A673 (cell line): ENCODE measurements around the gene UNKL. TPM values are rescaled to one million over a fixed set of nuclear protein-coding genes. Genes with fewer than 3 reads are reported as not detected.

Source experiments
- BruUV-seq: library from RNA; stranded (reverse); fragments of 400-500 nt; replicated peaks from 2 replicates; lab custom pipeline; 2021; lab: Mats Ljungman, UMichigan
- CTCF ChIA-PET: fragments of 300-600 bp; sonication (Branson Sonifier 250); formaldehyde crosslinking; loops from one replicate; lab custom pipeline; 2022; ENCODE audit warnings: antibody characterized with exemption; lab: Charles Lee
- POLR2A ChIA-PET: fragments of 300-600 bp; sonication (Branson Sonifier 250); formaldehyde crosslinking; loops from one replicate; lab custom pipeline; 2022; ENCODE audit warnings: antibody characterized with exemption; ENCODE audit not compliant: low non-redundant PET; lab: Charles Lee
- DNase-seq: peaks from one replicate; pipeline ENCODE4 v3.0.0-alpha.2; 2015; ENCODE audit warnings: low spot score
- H3K27ac ChIP-seq: fragments of 200-600 bp; sonication (generic); 2 replicates; pipeline ENCODE4 v1.5.1; 2016; ENCODE audit warnings: mixed run types, low read depth, mild to moderate bottlenecking, mixed read lengths, antibody characterized with exemption, low read length; ENCODE audit not compliant: poor library complexity, severe bottlenecking
- H3K27me3 ChIP-seq: fragments of 200-600 bp; sonication (generic); replicated peaks from 2 replicates; pipeline ENCODE4 v1.6.1; 2017; ENCODE audit warnings: mixed run types, low read depth, mild to moderate bottlenecking, mixed read lengths, antibody characterized with exemption, low read length; ENCODE audit not compliant: insufficient read depth, poor library complexity
- H3K36me3 ChIP-seq: fragments of 200-600 bp; sonication (generic); 2 replicates; pipeline ENCODE4 v1.6.1; 2016; ENCODE audit warnings: mixed run types, mild to moderate bottlenecking, mixed read lengths, antibody characterized with exemption, low read length; ENCODE audit not compliant: insufficient read depth, poor library complexity, severe bottlenecking
- H3K4me1 ChIP-seq: fragments of 200-600 bp; sonication (generic); 2 replicates; pipeline ENCODE4 v1.6.1; 2017; ENCODE audit warnings: mixed run types, mild to moderate bottlenecking, mixed read lengths, antibody characterized with exemption, low read length; ENCODE audit not compliant: insufficient read depth, poor library complexity, severe bottlenecking
- H3K4me3 ChIP-seq: fragments of 200-600 bp; sonication (generic); 2 replicates; pipeline ENCODE4 v1.5.1; 2016; ENCODE audit warnings: low read depth, mixed run types, mild to moderate bottlenecking, mixed read lengths, low read length; ENCODE audit not compliant: poor library complexity, severe bottlenecking
- H3K9me3 ChIP-seq: fragments of 200-600 bp; sonication (generic); 2 replicates; pipeline ENCODE4 v1.6.1; 2016; ENCODE audit warnings: mixed run types, low read depth, mild to moderate bottlenecking, mixed read lengths, antibody characterized with exemption, low read length; ENCODE audit not compliant: poor library complexity, severe bottlenecking
- EZH2 ChIP-seq: fragments of 200-600 bp; sonication (generic); IDR thresholded peaks from 2 replicates; pipeline ENCODE4 v1.6.1; 2017; ENCODE audit warnings: borderline replicate concordance, low read depth, mild to moderate bottlenecking, mixed read lengths, antibody characterized with exemption, low read length; ENCODE audit not compliant: poor library complexity, severe bottlenecking
- intact Hi-C: fragments of 100-400 bp; cut with micrococcal nuclease; formaldehyde crosslinking; loops from one replicate; pipeline ENCODE4 v1.10.0; 2022; ENCODE audit not compliant: unreplicated experiment
- total RNA-seq: library from RNA; stranded (reverse); gene quantifications from 2 replicates; pipeline ENCODE4 v1.2.3, GENCODE V29; 2021
- TF ChIP-seq, protein P1 (sequence below): fragments of 300-800, 200-600 bp; sonication (generic); conservative IDR thresholded peaks from 2 replicates; pipeline ENCODE4 v1.5.1; 2017; ENCODE audit warnings: low read depth, mild to moderate bottlenecking, antibody characterized with exemption, low read length, moderate library complexity, mixed read lengths

UNKL gene
- total RNA-seq, 1 experiment from 2014 or later, result 88.5 TPM

DNA sequence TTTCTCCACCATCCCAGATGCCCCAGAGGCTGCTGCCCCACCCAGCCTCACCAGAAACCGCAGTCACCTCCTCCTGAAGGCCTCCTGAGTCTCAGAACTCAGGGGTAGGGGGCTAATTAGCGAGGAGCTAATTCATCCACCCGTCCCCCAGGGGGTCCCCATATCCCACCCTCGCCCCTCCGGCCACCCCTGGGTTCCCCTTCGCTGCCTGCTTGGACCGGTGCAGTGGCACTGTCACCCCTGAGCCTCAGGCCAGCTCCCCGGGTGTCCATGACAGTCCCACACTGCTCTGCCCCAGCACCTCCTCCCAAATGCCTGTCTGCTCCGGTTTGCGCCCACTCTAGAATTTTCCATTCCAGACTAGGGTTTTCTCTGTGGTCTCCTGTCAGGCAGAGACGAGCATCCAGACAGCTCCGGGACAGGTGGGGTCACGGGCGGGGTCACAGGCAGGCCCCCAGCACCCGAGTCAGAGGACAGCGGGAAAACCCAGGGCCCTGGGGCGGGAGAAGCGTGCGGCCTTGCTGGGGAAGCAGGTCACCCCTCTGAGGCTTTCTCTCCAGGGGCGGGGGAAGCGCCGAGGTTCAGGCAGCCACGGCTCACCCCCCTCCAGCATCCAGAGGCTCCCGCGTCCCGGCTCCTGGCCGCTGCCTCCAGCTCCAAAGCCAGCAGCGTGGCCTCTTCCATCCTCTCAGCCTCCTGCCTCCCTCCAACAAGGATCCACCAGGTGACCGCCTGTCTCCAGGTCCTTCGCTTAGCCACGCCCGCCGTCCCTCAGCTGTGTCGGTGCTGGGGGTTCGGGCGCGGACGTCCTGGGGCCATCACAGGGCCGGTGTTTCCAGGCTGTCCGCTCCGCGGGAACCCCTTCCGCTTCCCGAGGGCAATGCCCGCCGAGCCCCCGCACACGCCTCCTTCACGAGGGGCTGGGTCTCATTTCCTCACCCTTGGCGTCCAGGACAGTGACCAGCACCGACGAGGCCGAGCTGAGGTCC is 13.3 kb upstream of the UNKL start:
- no TSS peak for BruUV-seq
- H3K4me3 ChIP-seq, result no peak overlapping the region
- CTCF ChIA-PET, result no interaction called here
- no peak for DNase-seq
- TF ChIP-seq, protein P1, sequence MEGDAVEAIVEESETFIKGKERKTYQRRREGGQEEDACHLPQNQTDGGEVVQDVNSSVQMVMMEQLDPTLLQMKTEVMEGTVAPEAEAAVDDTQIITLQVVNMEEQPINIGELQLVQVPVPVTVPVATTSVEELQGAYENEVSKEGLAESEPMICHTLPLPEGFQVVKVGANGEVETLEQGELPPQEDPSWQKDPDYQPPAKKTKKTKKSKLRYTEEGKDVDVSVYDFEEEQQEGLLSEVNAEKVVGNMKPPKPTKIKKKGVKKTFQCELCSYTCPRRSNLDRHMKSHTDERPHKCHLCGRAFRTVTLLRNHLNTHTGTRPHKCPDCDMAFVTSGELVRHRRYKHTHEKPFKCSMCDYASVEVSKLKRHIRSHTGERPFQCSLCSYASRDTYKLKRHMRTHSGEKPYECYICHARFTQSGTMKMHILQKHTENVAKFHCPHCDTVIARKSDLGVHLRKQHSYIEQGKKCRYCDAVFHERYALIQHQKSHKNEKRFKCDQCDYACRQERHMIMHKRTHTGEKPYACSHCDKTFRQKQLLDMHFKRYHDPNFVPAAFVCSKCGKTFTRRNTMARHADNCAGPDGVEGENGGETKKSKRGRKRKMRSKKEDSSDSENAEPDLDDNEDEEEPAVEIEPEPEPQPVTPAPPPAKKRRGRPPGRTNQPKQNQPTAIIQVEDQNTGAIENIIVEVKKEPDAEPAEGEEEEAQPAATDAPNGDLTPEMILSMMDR, result no peak
- no peak for TF ChIP-seq EZH2
- H3K27ac ChIP-seq, result no peak overlapping the region
- no peaks in the 10 kb centered on the region for H3K36me3 ChIP-seq
- H3K27me3 ChIP-seq, result peaks cover 10% of the 10 kb centered on the region
- peaks cover 10% of the 10 kb centered on the region for H3K4me1 ChIP-seq
- H3K9me3 ChIP-seq, result no peaks in the 10 kb centered on the region
- POLR2A ChIA-PET, result interaction anchor here (0.6 kb wide), 1 partner anchor 32 kb away, joined by 13 read pairs; no protein-coding TSS in a partner anchor
- intact Hi-C loops, result no loop called here

DNA sequence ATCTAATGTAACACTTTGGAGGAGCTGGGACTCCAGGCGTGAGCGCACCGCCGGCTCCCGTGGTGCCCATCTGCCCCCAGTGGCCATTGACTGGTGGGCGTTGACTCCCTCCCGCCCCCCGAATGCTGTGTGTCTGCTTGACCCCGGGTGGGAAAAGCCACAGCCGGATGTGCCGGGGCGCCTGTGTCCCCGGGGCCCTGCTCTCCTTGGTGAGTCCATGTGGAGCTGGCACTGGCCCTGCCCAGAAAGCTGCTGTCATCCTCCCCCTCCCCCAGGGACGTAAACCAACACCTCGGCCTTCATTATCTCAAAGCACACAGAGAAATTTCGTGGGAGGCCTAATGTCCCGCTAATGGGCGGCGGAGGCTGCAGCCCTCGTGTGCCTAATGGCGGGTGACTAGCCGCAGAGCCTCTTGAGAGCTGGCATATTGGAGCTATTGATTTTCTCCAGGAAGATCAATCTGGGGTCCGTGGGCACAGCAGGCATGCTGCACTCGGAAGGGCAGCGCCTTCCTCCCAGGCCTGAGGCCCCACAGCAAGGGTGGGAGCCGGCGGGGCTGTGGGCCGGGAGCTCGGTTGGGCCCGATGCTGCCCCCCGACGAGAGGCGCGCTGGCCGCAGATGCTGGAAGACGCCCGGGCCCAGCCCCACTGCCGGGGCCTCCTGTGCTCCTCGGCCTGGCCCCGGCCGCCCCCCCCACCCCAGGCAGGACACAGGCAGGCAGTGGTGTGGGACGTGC is 12.4 kb upstream of the UNKL start:
- ChIA-PET POLR2A (interaction anchor here (0.6 kb wide), 1 partner anchor 33 kb away, joined by 13 read pairs; no protein-coding TSS in a partner anchor), CTCF (no interaction called here)
- DNase-seq, result no peak
- no peaks in the 10 kb centered on the region for H3K36me3 ChIP-seq
- H3K4me3 ChIP-seq, result no peak overlapping the region
- TF ChIP-seq, protein P1, result no peak
- no peak for TF ChIP-seq EZH2
- intact Hi-C loops, result no loop called here
- H3K27ac ChIP-seq, result no peak overlapping the region
- H3K27me3 ChIP-seq, result peaks cover 6% of the 10 kb centered on the region
- BruUV-seq, result no TSS peak
- peaks cover 10% of the 10 kb centered on the region for H3K4me1 ChIP-seq
- no peaks in the 10 kb centered on the region for H3K9me3 ChIP-seq

DNA sequence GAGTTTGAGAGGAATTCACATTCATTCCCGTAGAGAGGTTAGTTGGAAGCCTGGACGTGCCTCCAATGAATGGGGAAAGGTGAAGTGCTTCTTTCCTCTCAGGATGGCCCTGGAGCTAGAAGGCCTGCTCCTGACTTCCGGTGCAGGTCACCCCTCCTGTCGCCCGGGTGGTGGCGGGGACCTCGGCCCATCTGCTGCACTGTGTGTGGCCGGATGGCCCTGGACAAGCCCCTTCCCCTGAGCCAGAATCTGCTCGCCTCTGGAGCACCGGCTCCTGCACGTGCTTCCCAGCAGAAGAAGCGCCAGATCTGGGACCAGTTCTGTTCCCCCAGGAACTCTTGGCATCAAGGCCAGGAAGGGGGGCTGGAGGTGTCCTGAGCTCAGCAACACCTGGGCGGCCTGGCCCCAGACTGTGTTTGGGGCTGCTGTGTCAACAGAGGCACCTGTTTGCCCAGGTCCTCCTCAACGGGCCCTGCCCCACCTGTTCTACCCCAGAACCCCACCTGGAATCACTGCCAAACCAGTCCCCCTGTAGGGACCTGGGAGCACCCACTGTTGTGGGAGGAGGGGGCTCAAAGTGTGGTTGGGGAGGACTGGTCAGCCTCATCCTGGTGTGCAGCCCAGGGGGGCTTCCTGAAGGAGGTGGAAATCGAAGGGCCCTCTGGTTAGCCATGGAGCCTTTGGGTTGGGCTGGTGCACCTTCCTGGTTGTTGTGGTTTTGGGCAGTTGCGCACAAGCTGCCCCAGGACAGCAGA is 11.3 kb upstream of the UNKL start:
- no peak overlapping the region for H3K4me3 ChIP-seq
- BruUV-seq, result no TSS peak
- no peak overlapping the region for H3K27ac ChIP-seq
- H3K9me3 ChIP-seq, result no peaks in the 10 kb centered on the region
- H3K36me3 ChIP-seq, result no peaks in the 10 kb centered on the region
- ChIA-PET POLR2A (interaction anchor here (0.5 kb wide), 1 partner anchor 10 kb away, joined by 4 read pairs; no protein-coding TSS in a partner anchor), CTCF (no interaction called here)
- TF ChIP-seq EZH2, result no peak
- TF ChIP-seq, protein P1, result no peak
- H3K4me1 ChIP-seq, result peaks cover 8% of the 10 kb centered on the region
- H3K27me3 ChIP-seq, result peaks cover 2% of the 10 kb centered on the region
- intact Hi-C loops, result no loop called here
- no peak for DNase-seq
